IMR-90 (cell line): ENCODE data around the gene DNM3. TPM values are rescaled to one million over a fixed set of nuclear protein-coding genes. Genes with fewer than 3 reads are reported as not detected.

Experiments
- ATAC-seq: fragments of 200-7000 bp; cut with Tn5 transposase; 2 replicates; pipeline ENCODE4 v1.9.1; 2020; ENCODE audit warnings: low read depth, mild to moderate bottlenecking, moderate library complexity
- BruUV-seq: library from RNA; stranded (reverse); fragments of 400-500 nt; replicated peaks from 2 replicates; lab custom pipeline; 2021; lab: Mats Ljungman, UMichigan
- CTCF ChIA-PET: fragments of 300-600 bp; formaldehyde crosslinking; extraction: SDS; loops from one replicate; lab custom pipeline; 2021; ENCODE audit warnings: antibody characterized with exemption; lab: Yijun Ruan, JAX
- POLR2A ChIA-PET: fragments of 300-600 bp; sonication (Branson Sonifier 250); formaldehyde crosslinking; loops from one replicate; lab custom pipeline; 2022; ENCODE audit warnings: antibody characterized with exemption; ENCODE audit not compliant: unreplicated experiment; lab: Charles Lee
- DNase-seq: peaks from one replicate; pipeline ENCODE4 v3.0.0; 2013
- H2AFZ ChIP-seq: replicated peaks from 2 replicates; pipeline ENCODE3; 2013; ENCODE audit warnings: low read length, mild to moderate bottlenecking; ENCODE audit not compliant: poor library complexity
- H2AK5ac ChIP-seq: 2 replicates; pipeline ENCODE4 v1.6.1; 2013; ENCODE audit warnings: low read depth, low read length, inconsistent platforms
- H2AK9ac ChIP-seq: replicated peaks from 2 replicates; pipeline ENCODE3; 2013; ENCODE audit warnings: mild to moderate bottlenecking, low read depth, low read length, moderate library complexity; ENCODE audit not compliant: poor library complexity
- H2BK120ac ChIP-seq: 2 replicates; pipeline ENCODE4 v1.6.1; 2013; ENCODE audit warnings: low read depth, low read length, inconsistent platforms
- H2BK15ac ChIP-seq: 3 replicates; pipeline ENCODE4 v1.6.1; 2013; ENCODE audit warnings: low read depth, low read length, inconsistent platforms
- H2BK20ac ChIP-seq: 2 replicates; pipeline ENCODE4 v1.6.1; 2013; ENCODE audit warnings: low read depth, mild to moderate bottlenecking, inconsistent platforms, low read length, moderate library complexity
- H2BK5ac ChIP-seq: 2 replicates; pipeline ENCODE4 v1.6.1; 2013; ENCODE audit warnings: mild to moderate bottlenecking, low read depth, low read length, inconsistent platforms; ENCODE audit not compliant: poor library complexity, severe bottlenecking
- H3K14ac ChIP-seq: replicated peaks from 2 replicates; pipeline ENCODE4 v1.6.1; 2013; ENCODE audit warnings: low read depth, low read length, inconsistent platforms
- H3K18ac ChIP-seq: 2 replicates; pipeline ENCODE4 v1.6.1; 2013; ENCODE audit warnings: low read depth, low read length, control low read depth
- H3K23ac ChIP-seq: 2 replicates; pipeline ENCODE4 v1.6.1; 2013; ENCODE audit warnings: low read depth, low read length, inconsistent platforms
- H3K27ac ChIP-seq: 2 replicates; pipeline ENCODE4 v1.5.1; 2013; ENCODE audit warnings: mild to moderate bottlenecking, control low read depth, low read length; ENCODE audit not compliant: insufficient read depth
- H3K27me3 ChIP-seq: 2 replicates; pipeline ENCODE4 v1.6.1; 2013; ENCODE audit warnings: low read length; ENCODE audit not compliant: control insufficient read depth, insufficient read depth
- H3K36me3 ChIP-seq: 2 replicates; pipeline ENCODE4 v1.6.1; 2013; ENCODE audit warnings: low read length, mixed read lengths; ENCODE audit not compliant: control insufficient read depth, insufficient read depth
- H3K4ac ChIP-seq: 2 replicates; pipeline ENCODE4 v1.6.1; 2013; ENCODE audit warnings: low read depth, low read length, inconsistent platforms
- H3K4me1 ChIP-seq: 2 replicates; pipeline ENCODE4 v1.6.1; 2013; ENCODE audit warnings: low read length, mixed read lengths; ENCODE audit not compliant: control insufficient read depth, insufficient read depth
- H3K4me2 ChIP-seq: 2 replicates; pipeline ENCODE4 v1.6.1; 2013; ENCODE audit warnings: low read depth, mild to moderate bottlenecking, control low read depth, low read length, moderate library complexity
- H3K4me3 ChIP-seq: 2 replicates; pipeline ENCODE4 v1.5.1; 2013; ENCODE audit warnings: low read depth, mild to moderate bottlenecking, control low read depth, low read length, moderate library complexity; ENCODE audit not compliant: insufficient read depth
- H3K56ac ChIP-seq: 2 replicates; pipeline ENCODE4 v1.6.1; 2013; ENCODE audit warnings: low read length, inconsistent platforms; ENCODE audit not compliant: insufficient read depth; ENCODE audit errors: extremely low read depth
- H3K79me1 ChIP-seq, 2 experiments: 2 replicates each; pipeline ENCODE4 v1.6.1; 2013; ENCODE audit warnings: low read length in 2 of 2, inconsistent platforms in 1 of 2, low read depth in 1 of 2
- H3K9ac ChIP-seq: 2 replicates; pipeline ENCODE4 v1.6.1; 2013; ENCODE audit warnings: low read depth, low read length, control low read depth
- H3K9me1 ChIP-seq: 2 replicates; pipeline ENCODE4 v1.6.1; 2013; ENCODE audit warnings: low read length, inconsistent platforms; ENCODE audit not compliant: insufficient read depth
- H3K9me3 ChIP-seq: 2 replicates; pipeline ENCODE4 v1.6.1; 2013; ENCODE audit warnings: low read length; ENCODE audit not compliant: control insufficient read depth, insufficient read depth
- H4K20me1 ChIP-seq: 2 replicates; pipeline ENCODE4 v1.6.1; 2013; ENCODE audit warnings: low read length, inconsistent platforms; ENCODE audit not compliant: insufficient read depth
- H4K5ac ChIP-seq: 2 replicates; pipeline ENCODE4 v1.6.1; 2013; ENCODE audit warnings: mild to moderate bottlenecking, low read depth, low read length, control low read depth
- H4K8ac ChIP-seq, 2 experiments: 2 replicates each; pipeline ENCODE4 v1.6.1; 2013; ENCODE audit warnings: low read depth in 2 of 2, low read length in 2 of 2, control low read depth in 1 of 2, inconsistent platforms in 1 of 2
- H4K91ac ChIP-seq: 2 replicates; pipeline ENCODE4 v1.6.1; 2013; ENCODE audit warnings: low read depth, low read length, inconsistent platforms; ENCODE audit not compliant: insufficient read depth
- CEBPB ChIP-seq: IDR thresholded peaks from 2 replicates; pipeline ENCODE4 v1.6.1; 2012; ENCODE audit warnings: low read depth, low read length, improper control_type of control experiment
- FOS ChIP-seq: fragments of 150-350 bp; IDR thresholded peaks from 2 replicates; pipeline ENCODE4 v1.6.1; 2016; ENCODE audit warnings: low read depth, low read length
- WGBS, 2 experiments: methylation state at CpG; one replicate each; pipeline versions ENCODE4 v1.1.5 to v1.1.7; 2013; ENCODE audit warnings: missing lambda C conversion rate in 2 of 2; ENCODE audit not compliant: insufficient read length in 1 of 2; ENCODE audit errors: extremely low coverage in 2 of 2; 5-methylcytosine and 5-hydroxymethylcytosine counted together
- dilution Hi-C: fragments of 300-500 bp; cut with HindIII; formaldehyde crosslinking; loops from one replicate; pipeline ENCODE4 v1.14.3; 2018; ENCODE audit warnings: low sequenced_read_pairs; ENCODE audit not compliant: unreplicated experiment
- in situ Hi-C: fragments of 300-500 bp; cut with MboI; formaldehyde crosslinking; loops from 3 replicates; pipeline ENCODE4 v1.14.3; 2019; ENCODE audit warnings: low sequenced_read_pairs, inconsistent platforms, mixed read lengths
- intact Hi-C: fragments of 100-400 bp; cut with micrococcal nuclease; formaldehyde crosslinking; loops from 2 replicates; pipeline ENCODE4 v1.10.0; 2022
- polyA plus RNA-seq, 3 experiments: library from polyadenylated mRNA; depleted of rRNA; stranded (reverse); fragments of >200 nt; gene quantifications; 2 replicates each; pipeline ENCODE4 v1.2.3, GENCODE V29; 2012; ENCODE audit warnings: low replicate concordance in 1 of 3
- total RNA-seq: library from RNA; depleted of rRNA; stranded (reverse); fragments of >200 nt; gene quantifications from 2 replicates; pipeline ENCODE4 v1.2.3, GENCODE V29; 2012
- TF ChIP-seq, protein P1 (sequence below): conservative IDR thresholded peaks from 2 replicates; pipeline ENCODE4 v1.5.1; 2012; ENCODE audit warnings: mild to moderate bottlenecking, low read depth, low read length, improper control_type of control experiment

DNM3 gene
- total and polyA plus RNA-seq, 2 of the 4 experiments (the other 2 are of a cell fraction) = 0.36 TPM

GRCh38 chr1:172135076-172135672 is 293.9 kb downstream of the DNM3 start:
- Histone ChIP-seq H3K36me3 (peaks cover 4% of the 10 kb centered on the region), H2BK20ac (peak overlapping the region; percentile 77), H3K56ac (no peak overlapping the region), H3K9me1 (peaks cover 6% of the 10 kb centered on the region), H3K4me3 (no peak overlapping the region), H3K27ac (no peak overlapping the region), H3K9ac (no peak overlapping the region), H3K4me2 (no peak overlapping the region), H4K8ac (peak overlapping the region in 1 of 2 experiments; percentile 63; a peak in 2 of 4 replicates), H3K4me1 (peaks cover 7% of the 10 kb centered on the region), H3K79me1 (peaks cover 0 to 8% of the 10 kb centered on the region in 2 experiments; a peak in 2 of 4 replicates), H2AK9ac (no peak overlapping the region), H4K5ac (no peak overlapping the region; the same call in 1 of the 2 replicates), H2BK15ac (peak overlapping the region; percentile 85; the same call in 1 of the 3 replicates), H3K14ac (peak overlapping the region; percentile 76; the same call in 1 of the 2 replicates), H3K9me3 (no peaks in the 10 kb centered on the region), H2BK120ac (peak overlapping the region; percentile 89), H3K4ac (peak overlapping the region; percentile 71; the same call in 1 of the 2 replicates), H3K18ac (no peak overlapping the region), H2AFZ (no peak overlapping the region), H4K91ac (peak overlapping the region; percentile 44; the same call in 1 of the 2 replicates), H4K20me1 (peaks cover 3% of the 10 kb centered on the region; the same call in 1 of the 2 replicates), H2AK5ac (peak overlapping the region; percentile 88; the same call in 1 of the 2 replicates), H3K27me3 (no peaks in the 10 kb centered on the region), H3K23ac (no peak overlapping the region), H2BK5ac (no peak overlapping the region)
- ATAC-seq = no peak
- in situ Hi-C loops (no loop called here), dilution Hi-C loops (no loop called here), intact Hi-C loops (loop anchor here (2.0 to 5.0 kb wide), 2 partner anchors 93 to 132 kb away; no protein-coding TSS in a partner anchor)
- DNase-seq = no peak
- TF ChIP-seq FOS = no peak
- TF ChIP-seq, protein P1, sequence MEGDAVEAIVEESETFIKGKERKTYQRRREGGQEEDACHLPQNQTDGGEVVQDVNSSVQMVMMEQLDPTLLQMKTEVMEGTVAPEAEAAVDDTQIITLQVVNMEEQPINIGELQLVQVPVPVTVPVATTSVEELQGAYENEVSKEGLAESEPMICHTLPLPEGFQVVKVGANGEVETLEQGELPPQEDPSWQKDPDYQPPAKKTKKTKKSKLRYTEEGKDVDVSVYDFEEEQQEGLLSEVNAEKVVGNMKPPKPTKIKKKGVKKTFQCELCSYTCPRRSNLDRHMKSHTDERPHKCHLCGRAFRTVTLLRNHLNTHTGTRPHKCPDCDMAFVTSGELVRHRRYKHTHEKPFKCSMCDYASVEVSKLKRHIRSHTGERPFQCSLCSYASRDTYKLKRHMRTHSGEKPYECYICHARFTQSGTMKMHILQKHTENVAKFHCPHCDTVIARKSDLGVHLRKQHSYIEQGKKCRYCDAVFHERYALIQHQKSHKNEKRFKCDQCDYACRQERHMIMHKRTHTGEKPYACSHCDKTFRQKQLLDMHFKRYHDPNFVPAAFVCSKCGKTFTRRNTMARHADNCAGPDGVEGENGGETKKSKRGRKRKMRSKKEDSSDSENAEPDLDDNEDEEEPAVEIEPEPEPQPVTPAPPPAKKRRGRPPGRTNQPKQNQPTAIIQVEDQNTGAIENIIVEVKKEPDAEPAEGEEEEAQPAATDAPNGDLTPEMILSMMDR = peak; percentile 36
- TF ChIP-seq CEBPB = no peak
- BruUV-seq = no TSS peak
- CTCF ChIA-PET = interaction anchor here (0.6 to 0.7 kb wide), 2 partner anchors 85 to 194 kb away, joined by 3 read pairs; no protein-coding TSS in a partner anchor
- POLR2A ChIA-PET = interaction anchor here (0.6 kb wide), 1 partner anchor 1070 kb away, joined by 3 read pairs; no protein-coding TSS in a partner anchor
- no CpG with 5 or more reads among the region's 2 CpGs for WGBS, 2 experiments
